Inferior parietal cortex (tissue), 1 donor: ENCODE data around the gene ECM2.
"Not testable (repeated sequence)": the region's sequence is repeated elsewhere in the genome, so short reads cannot be mapped to it uniquely, and the experiment has no call there.

ENCODE experiments used
- DNase-seq: peaks from one replicate; pipeline ENCODE4 v3.0.0-alpha.2; 2016; ENCODE audit errors: extremely low spot score

Gene ECM2

GRCh38 chr9:92535940-92536850, at the start of gene ECM2:
TSS of gene ECM2 (minus strand) at chr9:92535990. CDS start at chr9:92522866, 13,124 bp downstream.
- no peak for DNase-seq

GRCh38 chr9:92576175-92576574, 40.4 kb upstream of the ECM2 start:
- DNase-seq = no peak

- not testable (repeated sequence) for DNase-seq
Observed at GRCh38 chr9:92573612-92574011, 37.8 kb upstream of the ECM2 start.

DNA sequence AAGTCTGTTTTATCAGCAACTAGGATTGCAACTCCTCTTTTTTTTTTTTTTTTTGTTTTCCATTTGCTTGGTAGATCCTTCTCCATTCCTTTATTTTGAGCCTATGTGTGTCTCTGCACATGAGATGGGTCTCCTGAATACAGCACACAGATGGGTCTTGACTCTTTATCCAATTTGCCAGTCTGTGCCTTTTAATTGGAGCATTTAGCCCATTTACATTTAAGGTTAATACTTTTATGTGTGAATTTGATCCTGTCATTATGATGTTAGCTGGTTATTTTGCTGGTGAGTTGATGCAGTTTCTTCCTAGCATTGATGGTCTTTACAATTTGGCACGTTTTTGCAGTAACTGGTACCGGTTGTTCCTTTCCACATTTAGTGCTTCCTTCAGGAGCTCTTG, 36.1 kb upstream of the ECM2 start:
- DNase-seq = not testable (repeated sequence)

- no peak for DNase-seq
Observed at GRCh38 chr9:92564982-92565381, 29.2 kb upstream of the ECM2 start.

GRCh38 chr9:92564504-92564903, 28.7 kb upstream of the ECM2 start:
- DNase-seq = no peak

DNA sequence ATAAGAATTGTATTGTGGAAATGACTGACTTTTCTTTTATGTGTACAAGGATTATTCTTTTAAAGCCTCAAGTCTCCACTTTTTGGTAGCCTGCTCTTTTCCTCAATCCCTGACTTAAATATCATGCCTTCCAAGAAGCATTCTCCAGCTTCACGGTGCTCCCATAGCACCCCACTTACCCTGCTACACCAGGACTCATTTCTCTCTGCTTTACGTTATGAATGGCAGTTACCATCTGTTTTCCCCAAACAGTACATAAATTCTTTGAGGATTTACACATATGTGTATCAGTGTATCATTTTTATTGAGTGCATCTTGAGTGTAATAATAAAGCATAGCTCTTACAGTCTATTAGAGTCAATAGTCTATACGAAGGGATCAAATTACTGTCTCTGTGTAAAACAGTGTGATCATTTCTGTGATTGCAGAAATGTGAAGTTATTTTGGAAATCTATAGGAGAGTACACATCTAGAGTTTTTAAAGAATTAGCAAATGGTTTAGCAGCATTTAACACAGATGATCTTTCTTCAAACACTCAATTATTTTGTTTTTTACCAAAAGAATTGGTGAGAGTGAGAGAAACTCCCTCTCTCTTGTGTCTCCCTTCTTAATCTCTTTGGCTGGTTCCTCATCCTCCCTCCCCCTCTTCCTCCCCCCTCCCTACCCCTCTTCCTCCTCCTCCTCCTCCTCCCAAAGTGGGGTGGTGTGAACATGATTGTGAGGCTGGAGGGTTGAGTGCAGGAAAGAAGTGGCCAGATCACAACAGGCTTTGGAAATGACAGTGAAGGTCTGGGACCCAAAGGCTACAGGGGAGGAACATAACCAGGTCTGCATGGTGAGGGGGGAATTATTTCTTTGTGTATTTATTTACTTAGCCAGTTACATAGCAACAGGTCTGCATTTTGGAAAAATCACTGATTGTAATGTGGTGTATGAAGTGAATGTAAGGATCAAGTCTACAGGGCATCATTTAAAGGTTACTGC, 27.6 kb upstream of the ECM2 start:
- no peak for DNase-seq

DNA sequence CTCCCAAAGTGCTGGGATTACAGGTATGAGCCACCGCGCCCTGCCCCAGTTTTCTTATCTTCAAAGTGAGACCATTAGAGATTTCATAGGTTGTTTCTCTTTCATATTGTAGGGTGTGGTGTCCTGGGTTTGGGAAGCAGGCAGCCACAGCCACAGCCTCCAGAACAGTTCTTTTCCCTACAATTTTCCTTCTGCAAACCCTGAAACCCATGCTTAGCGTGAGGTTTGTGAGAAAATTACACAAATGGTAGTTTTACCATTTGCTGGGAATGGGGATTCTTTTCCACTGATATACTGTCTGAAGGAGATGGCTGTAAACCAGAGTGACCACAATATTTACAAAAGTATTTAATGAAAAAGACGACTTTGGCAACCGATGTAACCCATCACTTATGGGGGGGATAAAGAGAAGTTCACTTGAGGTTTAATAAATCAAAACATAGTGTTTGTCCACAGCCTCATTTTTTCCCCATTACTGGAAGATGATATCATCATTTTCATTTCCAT, 26.7 kb upstream of the ECM2 start:
- DNase-seq = no peak

DNA sequence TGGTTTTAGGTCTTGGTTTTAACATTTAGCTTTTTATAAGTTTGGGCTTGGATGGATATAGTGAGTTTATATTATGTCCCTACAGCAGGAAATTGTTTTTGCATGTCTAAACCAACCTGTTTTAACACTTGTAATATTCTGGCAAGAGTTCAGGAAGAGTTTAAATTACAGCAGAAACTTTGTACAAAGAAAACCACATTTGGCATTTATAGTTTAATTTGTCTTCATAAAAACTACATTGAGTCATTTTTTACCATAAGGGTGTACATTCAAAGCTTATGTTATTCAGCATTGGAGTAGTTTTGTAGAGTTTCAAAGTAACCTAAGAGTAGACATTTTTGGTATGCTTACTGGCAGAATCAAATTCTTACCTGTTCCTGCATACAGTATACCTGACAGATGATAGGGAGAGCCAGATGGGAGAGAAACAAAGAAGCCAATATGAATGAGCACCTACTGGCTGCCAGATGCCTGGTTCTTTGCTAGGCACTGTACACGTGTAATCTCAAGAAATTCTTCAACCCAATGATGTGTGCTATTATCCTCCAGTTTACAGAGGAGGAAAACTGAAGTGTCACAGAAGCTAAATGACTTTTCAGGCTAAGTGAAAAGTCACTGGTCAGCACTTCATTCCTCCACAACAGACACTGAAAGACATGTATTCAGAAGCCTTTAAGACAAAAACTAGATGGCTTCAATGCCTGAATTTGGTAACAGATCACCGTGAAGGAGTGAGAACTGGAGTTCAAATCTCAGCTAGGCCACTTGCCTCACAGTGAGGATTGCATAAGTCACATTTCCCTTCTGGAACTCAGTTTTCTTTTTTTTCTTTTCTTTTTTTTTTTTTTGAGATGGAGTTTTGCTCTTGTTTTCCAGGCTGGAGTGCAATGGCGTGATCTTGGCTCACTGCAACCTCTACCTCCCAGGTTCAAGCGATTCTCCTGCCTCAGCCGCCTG, 25.9 kb upstream of the ECM2 start:
- DNase-seq = no peak

GRCh38 chr9:92558612-92559374, 23.0 kb upstream of the ECM2 start:
- DNase-seq = no peak

- no peak for DNase-seq
Observed at GRCh38 chr9:92550765-92551164, 15.0 kb upstream of the ECM2 start.

GRCh38 chr9:92547356-92547755, 11.6 kb upstream of the ECM2 start:
- DNase-seq = no peak

DNA sequence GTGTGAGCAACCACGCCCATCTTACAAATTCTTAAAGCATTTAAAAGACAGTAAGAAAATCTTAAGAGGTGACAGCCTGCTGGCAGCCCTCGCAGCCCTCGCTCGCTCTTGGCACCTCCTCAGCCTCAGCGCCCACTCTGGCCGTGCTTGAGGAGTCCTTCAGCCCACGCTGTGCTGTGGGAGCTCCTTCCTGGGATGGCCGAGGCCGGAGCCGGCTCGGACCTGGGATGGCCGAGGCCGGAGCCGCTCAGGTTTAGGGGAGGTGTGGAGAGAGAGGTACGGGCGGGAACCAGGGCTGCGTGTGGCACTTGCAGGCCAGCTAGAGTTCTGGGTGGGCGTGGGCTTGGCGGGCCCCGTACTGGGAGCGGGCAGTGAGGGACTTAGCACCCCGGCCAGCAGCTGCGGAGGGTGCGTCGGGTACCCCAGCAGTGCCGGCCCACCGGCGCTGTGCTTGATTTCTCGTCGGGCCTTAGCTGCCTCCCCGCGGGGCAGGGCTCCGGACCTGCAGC, 9.3 kb upstream of the ECM2 start:
- no peak for DNase-seq

DNA sequence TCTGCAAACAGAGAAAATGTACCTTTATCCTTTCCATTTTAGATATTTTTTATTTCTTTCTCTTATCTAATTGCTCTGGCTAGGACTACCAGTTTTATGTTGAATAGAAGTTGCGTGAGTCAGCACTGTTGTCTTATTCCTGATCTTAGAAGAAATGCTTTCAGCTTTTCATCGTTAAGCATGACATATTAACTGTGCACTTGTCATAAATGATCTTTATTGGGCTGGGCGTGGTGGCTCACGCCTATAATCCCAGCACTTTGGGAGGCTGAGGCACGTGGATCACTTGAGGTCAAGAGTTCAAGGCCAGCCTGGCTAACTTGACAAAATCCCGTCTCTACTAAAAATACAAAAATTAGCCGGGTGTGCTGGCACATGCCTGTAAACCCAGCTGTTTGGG, 8.2 kb upstream of the ECM2 start:
- DNase-seq = no peak

DNA sequence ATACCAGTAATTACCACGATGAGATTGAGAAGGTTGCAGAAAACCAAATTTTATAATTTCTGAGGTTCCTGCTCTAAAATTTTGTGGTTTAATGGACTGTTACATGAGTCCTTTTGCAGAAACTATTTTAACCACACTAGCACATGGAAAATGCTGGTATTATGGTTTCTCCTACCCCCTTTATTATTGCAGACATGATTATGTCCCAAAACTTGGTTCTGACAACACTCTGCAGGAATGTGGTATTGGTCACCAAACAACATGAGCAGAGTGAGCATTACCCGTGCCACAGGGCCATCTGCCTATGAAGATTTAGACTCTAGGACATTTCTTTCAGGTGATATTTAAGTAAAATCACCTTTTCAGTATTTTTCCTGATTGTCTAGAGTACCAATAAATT, 2.8 kb upstream of the ECM2 start:
- DNase-seq = no peak

- DNase-seq = no peak
Observed at GRCh38 chr9:92534674-92535073, 1.1 kb downstream of the ECM2 start.

- no peak for DNase-seq
Observed at GRCh38 chr9:92534204-92534603, 1.6 kb downstream of the ECM2 start.

DNA sequence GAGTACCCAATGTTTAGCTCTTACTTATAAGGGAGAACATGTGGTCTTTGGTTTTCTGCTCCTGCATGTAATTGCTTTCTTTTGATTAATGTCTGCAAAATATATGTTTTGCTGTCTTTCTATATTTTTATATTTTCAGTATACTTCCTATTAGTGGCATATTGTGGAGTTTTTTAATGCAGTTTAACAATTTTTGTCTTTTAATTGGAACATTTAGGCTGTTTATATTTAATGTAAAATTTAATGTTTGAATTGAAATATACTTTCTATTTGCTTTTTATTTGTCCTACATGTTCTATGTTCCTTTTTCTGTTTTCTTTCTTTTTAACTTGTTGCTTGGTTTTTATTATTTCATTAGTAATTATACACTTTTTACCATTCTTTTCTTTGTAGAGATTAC, 4.9 kb downstream of the ECM2 start:
- DNase-seq = no peak

DNA sequence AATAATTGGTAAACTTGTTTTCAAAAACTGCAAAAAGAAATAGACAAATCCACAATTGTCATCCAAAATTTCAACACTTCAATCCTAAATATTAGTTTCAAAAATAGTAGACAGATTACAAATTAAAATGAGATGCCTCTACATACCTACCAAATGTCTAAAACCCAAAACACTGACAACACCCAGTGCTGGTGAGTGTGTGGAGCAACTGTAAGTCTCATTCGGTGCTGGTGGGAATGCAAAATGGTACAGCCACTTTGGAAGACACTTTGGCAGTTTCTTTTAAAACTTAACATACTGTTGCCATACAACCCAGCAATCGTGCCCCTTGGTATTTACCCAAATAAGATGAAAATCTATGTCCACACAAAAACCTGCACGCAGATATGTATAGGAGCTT, 6.7 kb downstream of the ECM2 start:
- no peak for DNase-seq

GRCh38 chr9:92528522-92528849, 7.3 kb downstream of the ECM2 start:
- no peak for DNase-seq
